ENCODE results near the gene TTC9.

Gene TTC9

GRCh38 chr14:70642303-70643235 lies 853 bp downstream of the TTC9 start (continued):
- no peak for TF ChIP-seq RARB (CRISPR knock-in tag; IDR thresholded peaks at IDR 0.05)
- no peak for TF ChIP-seq BACH2 (CRISPR knock-in tag; IDR thresholded peaks at IDR 0.05; ENCODE audit: borderline replicate concordance)
- TF ChIP-seq TOX (CRISPR knock-in tag; IDR thresholded peaks at IDR 0.05; ENCODE audit: borderline replicate concordance), result no peak
- TF ChIP-seq PATZ1 (CRISPR knock-in tag; IDR thresholded peaks at IDR 0.05; ENCODE audit: borderline replicate concordance), result no peak

- TF ChIP-seq ARNTL (CRISPR knock-in tag; IDR thresholded peaks at IDR 0.05; ENCODE audit: borderline replicate concordance, low read depth) (no peak), POU6F1 (CRISPR knock-in tag; IDR thresholded peaks at IDR 0.05; ENCODE audit: borderline replicate concordance, low read depth) (no peak), CSDC2 (CRISPR knock-in tag; IDR thresholded peaks at IDR 0.05) (no peak), GLIS3 (CRISPR knock-in tag; IDR thresholded peaks at IDR 0.05) (no peak), PPARA (CRISPR knock-in tag; IDR thresholded peaks at IDR 0.05; ENCODE audit: borderline replicate concordance) (no peak), CSRNP3 (CRISPR knock-in tag; IDR thresholded peaks at IDR 0.05) (no peak), TCF4 (CRISPR knock-in tag; IDR thresholded peaks at IDR 0.05; ENCODE audit: borderline replicate concordance) (no peak), SNAI2 (CRISPR knock-in tag; IDR thresholded peaks at IDR 0.05) (no peak), ZNF8 (CRISPR knock-in tag; IDR thresholded peaks at IDR 0.05) (no peak), TOX (CRISPR knock-in tag; IDR thresholded peaks at IDR 0.05; ENCODE audit: borderline replicate concordance) (no peak), TSHZ2 (CRISPR knock-in tag; IDR thresholded peaks at IDR 0.05) (no peak), ZNF70 (CRISPR knock-in tag; IDR thresholded peaks at IDR 0.05) (no peak), BACH2 (CRISPR knock-in tag; IDR thresholded peaks at IDR 0.05; ENCODE audit: borderline replicate concordance) (no peak), ESRRG (CRISPR knock-in tag; IDR thresholded peaks at IDR 0.05) (no peak), ZFP3 (CRISPR knock-in tag; IDR thresholded peaks at IDR 0.05) (no peak), RARB (CRISPR knock-in tag; IDR thresholded peaks at IDR 0.05) (no peak), ISL1 (CRISPR knock-in tag; IDR thresholded peaks at IDR 0.05) (no peak)
- no peak for ATAC-seq
Observed at GRCh38 chr14:70643967-70644366, 2.3 kb downstream of the TTC9 start.

GRCh38 chr14:70645892-70646291 lies 4.2 kb downstream of the TTC9 start:
- ATAC-seq, result no peak
- TF ChIP-seq ZNF565 (CRISPR knock-in tag; conservative IDR thresholded peaks at IDR 0.05; ENCODE audit: low read depth) (no peak), POU6F1 (CRISPR knock-in tag; IDR thresholded peaks at IDR 0.05; ENCODE audit: borderline replicate concordance, low read depth) (no peak), GLIS3 (CRISPR knock-in tag; IDR thresholded peaks at IDR 0.05) (no peak), ESRRG (CRISPR knock-in tag; IDR thresholded peaks at IDR 0.05) (no peak), ZC3H10 (CRISPR knock-in tag; IDR thresholded peaks at IDR 0.05) (no peak), PPARA (CRISPR knock-in tag; IDR thresholded peaks at IDR 0.05; ENCODE audit: borderline replicate concordance) (no peak), TOX (CRISPR knock-in tag; IDR thresholded peaks at IDR 0.05; ENCODE audit: borderline replicate concordance) (no peak), ZNF8 (CRISPR knock-in tag; IDR thresholded peaks at IDR 0.05) (no peak), BACH2 (CRISPR knock-in tag; IDR thresholded peaks at IDR 0.05; ENCODE audit: borderline replicate concordance) (no peak), ARNTL (CRISPR knock-in tag; IDR thresholded peaks at IDR 0.05; ENCODE audit: borderline replicate concordance, low read depth) (no peak), CSRNP3 (CRISPR knock-in tag; IDR thresholded peaks at IDR 0.05) (no peak), ZFP30 (CRISPR knock-in tag; IDR thresholded peaks at IDR 0.05) (no peak), CREB5 (CRISPR knock-in tag; IDR thresholded peaks at IDR 0.05; ENCODE audit: low read depth) (no peak)
